KBM-7 (cell line): ENCODE results near the gene ANKRD11.

ENCODE experiments used
- DNase-seq: peaks from one replicate; pipeline ENCODE4 v3.0.0-alpha.2; 2015
- in situ Hi-C: fragments of 300-500 bp; cut with MboI; formaldehyde crosslinking; loops from 2 replicates; pipeline ENCODE4 v1.14.3; 2020; ENCODE audit warnings: low sequenced_read_pairs, low pct_unique_long_range_greater_than_20kb, mixed read lengths

The ANKRD11 gene

DNA sequence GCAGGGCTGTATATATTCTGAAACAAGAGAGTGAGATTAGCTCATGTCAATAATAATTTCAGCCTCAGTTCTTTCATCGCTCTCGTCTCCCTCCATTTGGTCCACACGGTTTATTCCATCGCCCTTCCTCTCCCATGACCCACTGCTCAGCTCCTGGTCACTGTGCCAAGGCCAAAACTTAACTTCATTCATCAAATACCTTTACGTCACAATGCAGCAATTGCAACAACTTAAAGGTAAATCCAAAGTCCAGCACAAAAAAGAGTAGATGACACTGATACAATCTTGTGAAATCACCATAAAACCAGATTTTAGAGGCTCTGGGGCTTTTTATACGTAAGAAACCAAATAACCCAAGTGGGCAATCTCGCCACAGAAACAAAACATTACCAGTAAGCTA is 72.0 kb downstream of the ANKRD11 start:
- no peak for DNase-seq
- in situ Hi-C loops, result no loop called here

DNA sequence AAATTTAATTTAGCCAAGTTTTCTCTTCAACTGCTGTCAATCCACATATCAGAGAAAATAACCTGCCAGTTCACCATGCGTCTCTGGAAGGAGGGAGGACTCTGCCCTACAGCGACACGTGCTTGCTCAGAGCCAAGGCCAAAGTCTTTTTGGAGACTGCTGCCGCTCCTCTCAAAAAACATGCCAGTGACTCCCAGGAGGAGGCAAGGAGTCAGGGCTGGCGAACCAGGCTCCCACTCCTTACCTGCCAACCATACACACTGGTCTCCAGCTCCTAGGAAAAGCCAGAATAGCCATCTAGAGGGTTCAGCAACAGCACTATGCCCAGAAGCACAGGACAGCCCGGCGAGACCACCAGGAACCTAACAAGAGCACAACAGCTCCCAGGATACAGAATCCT is 73.0 kb downstream of the ANKRD11 start:
- in situ Hi-C loops, result no loop called here
- DNase-seq, result no peak

DNA sequence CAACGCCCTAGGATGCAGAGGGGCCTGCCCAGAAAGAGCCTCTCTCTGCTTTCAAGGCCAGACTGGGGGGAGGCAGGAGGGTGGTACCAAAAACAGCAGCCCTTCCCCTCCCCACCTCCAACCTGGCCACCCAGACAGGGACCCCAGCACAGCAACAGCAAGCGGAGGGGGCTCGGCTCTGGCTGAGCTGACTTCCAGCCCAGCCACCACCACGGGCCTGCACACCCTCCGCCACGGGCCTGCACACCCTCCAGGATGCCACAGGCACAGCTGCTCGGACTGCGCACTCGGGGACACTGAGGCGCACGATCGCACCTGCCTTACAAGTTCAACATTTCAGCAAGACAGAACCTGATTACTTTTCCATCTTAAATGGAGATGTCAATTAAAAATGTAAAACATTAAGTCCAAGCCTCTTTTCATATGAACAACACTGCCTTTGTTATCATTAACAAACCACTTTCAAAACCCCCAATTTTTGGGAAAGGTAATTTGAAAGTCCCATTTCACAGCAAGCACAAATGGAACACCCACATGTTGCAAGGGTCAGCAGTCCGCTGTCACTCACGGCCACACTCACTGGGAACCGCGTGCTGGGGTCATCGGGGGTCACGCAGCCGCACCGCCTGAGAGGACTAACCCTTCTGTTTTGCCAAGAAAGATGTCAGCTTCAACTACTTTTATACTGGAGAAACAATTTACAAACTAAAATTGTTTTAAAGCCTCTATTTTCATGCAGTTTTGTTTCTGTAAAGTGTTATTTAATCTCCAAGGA is 76.4 kb downstream of the ANKRD11 start:
- no peak for DNase-seq
- in situ Hi-C loops, result no loop called here

DNA sequence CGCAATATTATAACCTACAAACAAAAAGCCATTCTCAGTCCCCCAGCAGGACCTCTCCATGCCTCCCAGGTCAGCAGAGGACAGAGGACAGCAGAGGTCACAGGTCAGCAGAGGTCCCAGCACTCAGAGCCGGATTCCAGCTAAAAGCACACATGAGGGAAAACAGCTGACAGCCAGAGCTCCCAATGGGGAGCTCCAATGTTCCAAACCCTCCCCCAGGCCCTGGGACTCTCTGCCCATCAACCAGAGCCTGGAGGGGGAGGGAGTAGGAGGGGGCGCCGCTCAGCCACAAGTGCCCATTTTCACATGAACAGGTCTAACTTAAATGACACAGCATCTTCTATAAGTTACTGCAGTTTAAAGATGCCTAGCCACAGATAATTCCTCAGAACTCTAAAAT is 77.5 kb downstream of the ANKRD11 start:
- in situ Hi-C loops, result no loop called here
- DNase-seq, result no peak

DNA sequence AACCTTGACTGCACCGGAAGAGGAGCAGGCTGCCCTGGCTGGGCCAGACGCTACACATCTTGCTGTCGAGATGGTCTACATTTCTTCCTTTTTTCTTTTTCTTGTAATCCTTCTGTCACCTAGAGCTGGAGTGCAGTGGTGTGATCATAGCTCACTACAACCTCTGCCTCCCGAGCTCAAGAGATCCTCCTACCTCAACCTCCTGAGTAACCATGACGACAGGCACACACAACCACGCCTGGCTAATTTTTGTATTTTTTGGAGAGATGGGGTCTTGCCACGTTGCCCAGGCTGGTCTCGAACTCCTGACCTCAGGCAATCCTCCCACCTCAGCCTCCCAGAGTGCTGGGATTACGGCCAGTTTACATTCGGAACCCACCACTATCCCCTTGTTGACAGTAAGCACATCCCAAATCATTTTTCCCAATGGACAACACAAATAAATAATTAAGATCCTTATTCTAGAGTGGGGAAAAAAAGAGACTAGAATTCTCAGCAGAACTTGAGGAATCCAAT is 79.0 kb downstream of the ANKRD11 start:
- in situ Hi-C loops, result no loop called here
- no peak for DNase-seq

DNA sequence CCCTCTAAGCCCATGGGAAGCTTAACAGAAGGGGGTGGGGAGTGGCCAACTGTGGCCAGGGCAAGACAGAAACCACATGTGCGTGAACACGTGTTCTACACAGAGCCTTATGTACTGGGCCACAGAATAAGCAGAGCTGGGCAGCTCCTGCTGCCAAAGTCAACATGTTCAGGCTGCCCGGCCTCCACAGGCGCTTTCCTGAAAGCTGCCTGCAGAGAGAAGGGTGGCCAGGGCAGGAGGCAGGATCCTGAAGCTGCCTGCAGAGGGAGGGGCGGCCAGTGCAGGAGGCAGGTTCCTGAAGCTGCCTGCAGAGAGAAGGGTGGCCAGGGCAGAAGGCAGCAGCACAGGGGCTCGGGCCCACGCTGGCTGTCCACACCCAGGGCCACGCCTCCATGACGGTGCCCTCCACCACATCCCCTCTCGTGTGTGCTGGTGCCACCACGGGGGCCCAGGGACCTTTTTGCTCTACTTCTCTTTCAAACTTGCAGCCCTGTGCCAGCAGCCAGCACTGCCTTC is 79.5 kb downstream of the ANKRD11 start:
- DNase-seq, result no peak
- in situ Hi-C loops, result no loop called here

DNA sequence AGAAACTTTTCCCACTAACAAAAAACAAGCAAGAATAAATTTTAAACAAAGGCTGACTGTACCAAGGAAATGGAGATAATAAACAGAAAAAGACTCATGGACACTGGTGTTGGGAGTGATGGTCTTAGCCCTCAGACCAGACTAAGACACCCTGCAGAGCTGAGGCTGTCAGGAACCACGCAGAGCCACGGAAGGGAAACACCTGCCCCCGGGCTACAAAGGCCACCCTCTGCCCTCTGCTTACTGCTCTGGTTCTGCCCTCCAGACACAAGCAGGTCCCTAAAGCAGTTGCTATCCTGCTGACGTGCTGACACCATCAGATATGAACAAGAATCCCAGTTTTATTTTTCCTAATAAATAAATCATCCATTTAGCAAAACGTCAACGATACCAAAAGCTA is 80.0 kb downstream of the ANKRD11 start:
- DNase-seq, result no peak
- in situ Hi-C loops, result no loop called here

DNA sequence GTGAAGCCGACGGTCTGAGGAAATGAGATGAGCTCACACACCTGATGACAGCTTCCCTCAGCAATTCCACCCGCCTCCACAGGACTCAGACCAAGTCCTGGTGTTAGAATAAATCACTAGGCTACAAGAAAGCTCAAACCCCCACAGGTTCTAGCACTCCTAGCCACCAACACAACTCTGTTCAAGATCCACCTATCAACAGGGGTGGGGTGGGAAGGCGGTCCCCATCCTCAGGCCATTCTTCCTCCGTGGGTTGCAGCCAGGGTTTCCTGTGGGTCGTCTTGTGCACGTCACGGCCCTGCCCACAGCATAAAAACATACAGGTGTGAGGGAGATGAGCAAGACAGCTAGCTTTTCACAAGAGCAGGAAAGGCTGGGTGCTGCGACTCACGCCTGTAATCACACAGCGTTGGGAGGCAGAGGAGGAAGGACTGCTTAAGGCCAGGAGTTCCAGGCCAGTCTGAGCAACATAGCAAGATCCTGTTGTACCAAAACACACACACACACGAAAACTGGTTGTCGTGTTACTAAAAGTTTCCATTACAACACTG is 81.1 kb downstream of the ANKRD11 start:
- in situ Hi-C loops, result no loop called here
- peak; percentile 19 for DNase-seq

DNA sequence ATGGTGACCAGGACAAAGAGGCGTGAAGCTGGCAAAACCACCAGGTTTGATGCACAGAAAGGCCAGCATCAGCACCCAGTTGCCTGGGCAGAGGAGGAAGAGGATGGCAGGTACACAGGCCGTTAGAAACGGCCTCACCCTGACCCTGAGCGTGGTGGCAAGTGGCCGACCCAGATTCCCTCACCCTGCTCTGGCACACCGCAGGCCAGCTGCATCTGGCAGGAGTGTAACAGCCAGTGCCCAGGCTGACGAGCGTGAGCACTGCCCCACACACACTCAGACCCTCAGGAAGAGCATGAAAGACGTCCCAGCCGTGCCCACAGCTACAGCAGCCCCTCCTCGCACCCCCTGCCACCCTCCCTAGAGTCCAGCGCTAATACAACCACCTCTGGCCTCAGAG is 82.0 kb downstream of the ANKRD11 start:
- no peak for DNase-seq
- in situ Hi-C loops, result no loop called here

DNA sequence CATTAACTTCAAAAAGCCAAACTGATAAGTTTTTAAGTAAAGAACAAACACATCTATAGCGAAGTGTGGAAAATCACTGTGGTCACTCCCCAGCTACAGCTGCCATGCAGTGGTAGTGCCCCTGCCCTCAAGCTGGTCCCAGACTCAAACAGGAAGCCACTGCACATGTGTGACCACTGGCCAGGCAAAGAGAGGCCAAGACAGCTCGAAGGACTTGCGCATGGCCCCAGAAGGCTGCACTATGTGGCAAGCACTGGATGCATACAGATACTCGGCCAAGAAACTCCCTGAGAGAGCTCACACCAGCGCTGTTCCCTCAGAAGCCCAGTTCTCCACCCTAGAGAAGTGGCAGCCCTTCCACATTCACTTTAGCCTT is 82.4 kb downstream of the ANKRD11 start:
- no peak for DNase-seq
- in situ Hi-C loops, result no loop called here

DNA sequence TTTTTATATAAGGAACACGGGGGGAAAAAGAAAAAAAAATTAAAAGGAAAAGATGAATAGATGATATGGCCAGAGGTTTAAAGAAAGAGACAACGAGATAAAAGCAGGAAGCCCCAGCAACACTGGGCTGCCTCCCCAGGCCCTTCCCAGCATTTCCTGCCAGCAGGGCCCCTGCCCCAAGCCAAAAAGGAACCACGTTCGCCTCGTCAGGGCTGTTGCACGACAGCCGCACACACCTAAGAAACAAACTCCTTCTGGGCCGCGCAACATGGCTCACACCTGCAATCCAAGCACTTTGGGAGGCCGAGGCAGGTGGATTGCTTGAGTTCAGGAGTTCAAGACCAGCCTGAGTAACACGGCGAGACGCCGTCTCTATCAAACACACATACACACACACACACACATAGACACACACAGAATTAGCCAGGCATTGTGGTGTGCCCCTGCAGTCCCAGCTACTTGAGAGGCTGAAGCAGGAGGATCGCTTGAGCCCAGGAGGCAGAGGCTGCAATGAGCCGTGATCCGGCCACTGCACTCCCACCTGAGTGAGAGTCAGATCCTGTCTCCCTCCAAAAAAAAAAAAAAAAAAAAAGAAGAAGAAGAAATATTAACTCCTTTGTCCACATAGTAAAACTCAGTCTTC is 83.0 kb downstream of the ANKRD11 start:
- in situ Hi-C loops, result no loop called here
- DNase-seq, result peak; percentile 68

DNA sequence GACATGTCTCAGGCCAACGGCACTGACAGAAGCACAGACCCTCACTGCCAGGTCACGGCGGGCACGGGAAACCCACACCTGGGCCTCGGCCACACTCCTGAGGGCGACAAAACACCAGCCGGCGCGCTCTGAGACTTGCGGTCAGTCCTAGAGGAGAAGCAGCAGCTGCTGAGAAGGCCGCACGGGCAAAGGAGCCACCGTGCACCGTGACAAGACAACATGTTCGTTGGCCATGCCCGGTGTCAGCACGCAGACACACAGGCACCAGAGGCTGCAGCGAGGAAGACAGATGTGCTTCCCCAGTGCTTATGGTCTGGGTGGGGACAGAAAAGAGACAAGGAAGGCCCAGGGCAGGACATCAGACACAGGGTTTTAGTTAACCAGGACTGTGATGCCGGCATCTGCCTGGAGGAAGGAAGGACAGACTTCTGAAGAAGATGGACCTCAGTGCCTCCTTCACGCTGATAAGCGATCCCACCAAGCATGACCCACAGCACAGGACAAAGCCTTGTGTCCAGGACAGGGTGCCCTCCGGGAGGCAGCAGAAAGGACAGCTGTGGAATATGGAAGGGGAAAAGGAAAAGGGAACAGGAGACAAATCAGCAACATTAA is 84.0 kb downstream of the ANKRD11 start:
- in situ Hi-C loops, result no loop called here
- DNase-seq, result no peak

DNA sequence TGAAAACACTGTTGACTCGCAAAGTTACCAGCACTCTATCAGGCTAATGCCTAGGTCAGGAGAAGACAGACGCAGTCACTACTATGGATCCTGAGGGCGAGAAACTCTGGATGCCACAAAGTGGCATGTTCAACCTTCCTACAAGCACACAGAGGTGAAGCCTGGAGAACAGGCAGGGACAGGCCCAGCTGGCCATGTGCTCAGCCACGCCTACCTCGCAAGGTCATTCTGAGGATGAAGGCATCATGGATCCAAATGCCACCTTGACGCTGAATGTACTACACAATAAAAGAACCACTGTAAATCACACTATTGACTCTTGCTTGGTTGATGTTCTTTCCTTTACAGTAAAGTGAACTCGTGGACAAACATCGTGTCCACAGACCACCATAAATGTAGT is 85.8 kb downstream of the ANKRD11 start:
- no peak for DNase-seq
- in situ Hi-C loops, result no loop called here

DNA sequence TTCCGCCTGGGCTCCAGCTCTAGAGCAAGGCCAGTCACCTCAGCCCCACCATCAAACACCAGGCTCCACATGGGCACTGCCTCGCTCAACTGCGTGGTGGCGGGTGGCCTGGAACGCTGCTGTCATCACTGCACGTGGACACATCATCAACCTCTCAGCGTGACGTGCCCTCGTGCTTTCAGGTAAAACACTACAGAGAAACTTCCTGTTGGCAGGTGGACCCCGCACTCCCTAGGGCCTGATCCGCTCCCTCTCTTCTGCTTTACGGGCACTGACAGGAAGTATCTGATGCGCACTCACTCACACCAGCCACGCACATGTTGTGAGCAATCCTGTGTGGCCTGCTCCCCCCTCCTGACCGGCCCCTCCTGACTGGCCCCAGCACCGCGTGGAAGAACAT is 87.4 kb downstream of the ANKRD11 start:
- DNase-seq, result peak; percentile 47
- in situ Hi-C loops, result no loop called here

DNA sequence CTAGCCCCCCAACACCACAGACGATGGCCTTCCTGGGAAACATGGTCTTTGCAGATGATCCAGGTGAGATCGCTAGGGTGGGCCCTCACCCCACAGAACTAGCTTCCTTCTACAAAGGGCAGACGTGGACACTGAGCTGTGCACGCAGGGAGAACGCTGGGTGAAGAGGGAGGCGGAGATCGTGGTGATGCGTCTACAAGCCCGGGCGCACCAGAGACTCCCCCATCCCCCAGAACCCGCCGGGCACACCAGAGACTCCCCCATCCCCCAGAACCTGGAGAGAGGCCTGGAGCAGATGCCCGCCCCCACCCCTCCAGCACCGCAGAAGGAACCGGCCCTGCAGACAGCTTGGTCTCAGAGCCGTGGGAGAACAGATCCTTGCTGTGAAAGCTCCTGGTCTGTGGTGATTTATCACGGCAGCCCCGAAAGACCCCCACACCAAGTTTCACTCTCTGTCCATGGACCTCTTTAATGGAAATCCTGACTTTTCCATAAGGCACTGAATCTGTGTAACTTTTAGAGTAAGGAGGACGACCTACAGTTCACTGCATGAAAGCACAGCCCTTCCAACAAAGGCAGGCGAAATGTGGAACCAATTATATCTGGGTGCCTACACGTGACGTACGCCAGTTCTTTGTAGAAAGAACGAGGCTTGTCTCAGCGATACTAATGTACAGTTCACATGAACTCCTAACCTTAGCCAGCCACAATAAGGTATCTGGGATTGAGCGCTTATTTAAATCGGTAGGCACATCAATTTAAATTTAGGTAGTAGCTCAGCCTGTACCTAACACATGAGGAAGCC is 88.5 kb downstream of the ANKRD11 start:
- DNase-seq, result no peak
- in situ Hi-C loops, result no loop called here

DNA sequence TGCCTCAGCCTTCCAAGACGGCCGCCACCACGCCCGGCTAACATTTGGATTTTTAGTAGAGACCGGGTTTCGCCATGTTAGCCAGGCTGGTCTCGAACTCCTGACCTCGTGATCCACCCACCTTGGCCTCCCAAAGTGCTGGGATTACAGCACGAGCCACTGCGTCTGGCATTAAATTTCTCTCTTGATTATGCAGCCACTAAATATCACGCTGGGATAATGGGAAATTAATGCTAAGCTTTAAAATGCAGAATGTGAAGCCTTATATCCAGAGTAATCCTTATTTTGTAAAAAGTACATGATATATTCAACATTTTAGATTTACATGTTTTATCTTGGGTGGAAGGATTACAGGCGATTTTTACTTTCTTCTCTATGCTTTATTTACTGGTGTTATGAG is 89.2 kb downstream of the ANKRD11 start:
- no peak for DNase-seq
- in situ Hi-C loops, result no loop called here

DNA sequence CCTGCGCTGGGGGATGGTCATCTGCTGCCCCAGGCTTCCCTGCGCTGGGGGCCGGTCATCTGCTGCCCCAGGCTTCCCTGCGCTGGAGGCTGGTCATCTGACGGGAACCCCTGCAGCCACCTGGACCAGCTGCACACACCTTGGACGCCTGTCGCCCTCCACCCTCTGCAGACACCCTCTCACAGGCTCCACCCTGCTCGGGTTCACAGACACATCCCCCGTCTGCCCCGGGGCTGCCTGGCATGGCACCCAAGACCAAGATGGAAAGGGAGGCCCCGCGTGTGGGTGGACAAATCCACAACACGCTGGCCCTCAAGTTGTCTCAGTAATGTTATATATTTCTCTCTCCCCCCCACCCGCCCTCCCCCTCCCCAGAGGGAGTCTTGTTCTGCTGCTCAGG is 89.6 kb downstream of the ANKRD11 start:
- DNase-seq, result no peak
- in situ Hi-C loops, result no loop called here

DNA sequence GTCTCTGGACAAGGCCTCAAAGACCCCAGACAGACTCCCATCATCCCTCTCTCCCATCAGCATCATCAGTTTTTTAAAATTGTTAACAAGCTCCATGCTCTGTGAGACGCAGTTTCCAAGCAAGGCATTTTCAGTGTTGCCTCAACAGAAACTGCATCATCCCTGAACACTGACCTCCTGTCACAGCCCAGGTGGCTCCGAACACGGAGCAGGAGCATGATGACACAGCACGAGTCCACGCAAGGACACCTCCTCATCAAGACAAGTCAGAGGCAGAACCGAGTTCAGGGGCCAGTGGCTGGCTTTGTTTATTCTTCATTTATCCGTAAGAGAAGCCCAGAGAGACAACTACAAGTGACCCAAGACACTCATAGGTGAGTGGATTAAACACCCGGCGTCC is 91.4 kb downstream of the ANKRD11 start:
- DNase-seq, result no peak
- in situ Hi-C loops, result no loop called here

DNA sequence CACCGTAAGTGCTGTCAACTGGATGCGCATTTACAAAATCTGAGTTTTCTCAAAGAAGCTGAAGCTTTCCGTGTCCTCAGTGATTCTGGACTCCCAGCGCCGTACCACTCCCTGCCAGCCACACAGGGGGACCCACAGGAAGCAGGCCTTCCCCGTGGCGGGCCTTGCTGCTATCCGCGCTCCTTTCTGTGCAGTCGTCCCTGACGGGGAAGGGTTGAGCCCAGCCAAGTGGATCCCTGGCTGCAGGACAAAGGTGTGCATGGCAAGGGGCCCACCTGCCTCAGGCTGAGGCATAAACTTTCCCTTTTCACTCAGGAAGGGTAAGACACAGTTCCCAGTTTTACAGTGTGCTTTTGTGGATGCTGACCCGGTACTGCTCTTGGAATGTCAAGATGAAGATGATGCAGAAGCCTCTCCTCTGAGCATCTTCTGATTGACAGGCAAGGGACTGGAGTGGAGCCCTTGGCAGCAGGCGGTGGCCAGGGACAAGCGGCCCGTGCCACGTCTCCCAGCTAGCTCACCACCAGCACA is 93.0 kb downstream of the ANKRD11 start:
- in situ Hi-C loops, result no loop called here
- DNase-seq, result no peak
